GM11168 (cell line): Measurements from ENCODE around the gene COMMD4.

ENCODE experiments used
- in situ Hi-C: fragments of 300-500 bp; cut with MboI; formaldehyde crosslinking; loops from one replicate; pipeline ENCODE4 v1.12.0; 2022; ENCODE audit warnings: low sequenced_read_pairs; ENCODE audit not compliant: unreplicated experiment

The COMMD4 gene

DNA sequence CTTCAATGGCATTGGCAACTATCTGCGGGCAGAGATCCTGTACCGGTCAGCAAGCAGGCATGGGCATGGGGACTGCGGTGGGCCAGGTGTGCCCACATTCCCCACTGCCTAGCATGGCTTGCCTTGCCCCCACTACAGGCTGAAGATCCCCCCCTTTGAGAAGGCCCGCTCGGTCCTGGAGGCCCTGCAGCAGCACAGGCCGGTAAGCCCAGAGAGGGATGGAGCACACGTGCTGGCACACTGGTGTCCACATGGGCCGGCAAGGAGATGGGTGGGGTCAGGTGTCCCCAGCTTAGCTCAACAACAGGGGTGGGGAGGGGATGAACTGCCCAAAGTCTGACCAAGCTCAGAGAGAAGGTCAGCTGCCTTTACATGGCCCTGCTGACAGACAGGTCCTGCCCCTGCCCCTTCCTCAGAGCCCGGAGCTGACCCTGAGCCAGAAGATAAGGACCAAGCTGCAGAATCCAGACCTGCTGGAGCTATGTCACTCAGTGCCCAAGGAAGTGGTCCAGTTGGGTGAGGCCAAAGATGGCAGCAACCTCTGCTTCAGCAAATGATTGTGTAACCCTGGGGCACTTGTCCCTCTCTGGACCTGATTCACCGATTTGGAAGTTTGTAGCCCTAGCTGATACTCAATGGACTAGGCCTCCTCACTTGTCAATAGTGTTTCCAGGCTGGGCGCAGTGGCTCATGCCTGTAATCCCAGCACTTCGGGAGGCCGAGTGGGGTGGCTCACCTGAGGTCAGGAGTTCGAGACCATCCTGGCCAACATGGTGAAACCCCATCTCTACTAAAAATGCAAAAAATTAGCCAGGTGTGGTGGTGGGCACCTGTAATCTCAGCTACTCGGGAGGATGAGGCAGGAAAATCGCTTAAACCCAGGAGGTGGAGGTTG lies 16.6 kb downstream of the COMMD4 start:
- in situ Hi-C loops, result no loop called here

DNA sequence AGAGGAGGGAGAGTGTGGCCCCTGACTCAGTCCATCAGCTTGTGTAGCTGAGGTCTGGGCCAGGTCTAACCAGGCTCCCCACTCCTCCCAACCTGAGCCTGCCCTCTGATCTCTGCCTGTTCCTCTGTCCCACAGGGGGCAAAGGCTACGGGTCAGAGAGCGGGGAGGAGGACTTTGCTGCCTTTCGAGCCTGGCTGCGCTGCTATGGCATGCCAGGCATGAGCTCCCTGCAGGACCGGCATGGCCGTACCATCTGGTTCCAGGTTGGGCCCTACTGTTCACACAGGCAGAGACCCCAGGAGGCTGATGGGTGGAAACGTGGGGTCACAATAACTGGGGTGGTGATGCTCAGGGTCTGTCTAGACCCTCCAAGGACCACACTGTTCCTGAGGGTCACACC lies 17.7 kb downstream of the COMMD4 start:
- in situ Hi-C loops, result no loop called here

DNA sequence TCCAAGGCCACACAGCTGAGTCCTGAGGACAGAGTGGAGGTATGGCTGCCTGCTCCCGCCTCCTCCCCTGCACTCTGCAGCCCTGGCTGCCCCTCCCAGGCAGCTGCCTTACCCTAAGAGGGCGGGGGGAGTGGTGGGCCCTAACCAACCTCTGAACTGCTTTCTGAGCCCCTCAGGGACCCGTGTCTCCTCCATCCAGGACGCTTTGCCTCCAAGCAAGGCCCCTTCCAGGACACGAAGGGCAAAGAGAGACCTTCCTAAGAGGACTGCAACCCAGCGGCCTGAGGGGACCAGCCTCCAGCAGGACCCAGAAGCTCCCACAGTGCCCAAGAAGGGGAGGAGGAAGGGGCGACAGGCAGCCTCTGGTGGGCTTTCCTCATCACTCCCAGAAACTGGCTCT lies 18.6 kb downstream of the COMMD4 start:
- in situ Hi-C loops, result no loop called here

DNA sequence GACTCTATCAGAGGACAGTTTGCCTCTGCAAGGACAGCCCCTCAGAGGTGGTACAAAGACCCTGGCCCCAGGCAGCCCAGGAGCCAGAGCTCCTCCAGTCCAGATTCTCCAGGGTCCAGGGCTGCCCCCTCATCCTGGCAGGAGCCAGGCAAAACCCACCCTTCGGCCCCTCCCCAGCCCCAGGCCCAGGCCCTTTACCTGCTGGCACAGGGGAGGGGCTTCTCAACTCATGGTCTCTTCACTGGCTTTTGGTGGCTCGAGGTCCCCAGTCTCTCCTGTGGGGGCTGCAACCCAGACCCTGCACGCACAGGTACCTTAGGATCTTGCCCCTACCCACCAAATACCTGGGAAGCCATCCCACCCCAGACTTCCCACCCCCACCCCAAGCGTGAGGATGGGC lies 19.5 kb downstream of the COMMD4 start:
- in situ Hi-C loops, result no loop called here

DNA sequence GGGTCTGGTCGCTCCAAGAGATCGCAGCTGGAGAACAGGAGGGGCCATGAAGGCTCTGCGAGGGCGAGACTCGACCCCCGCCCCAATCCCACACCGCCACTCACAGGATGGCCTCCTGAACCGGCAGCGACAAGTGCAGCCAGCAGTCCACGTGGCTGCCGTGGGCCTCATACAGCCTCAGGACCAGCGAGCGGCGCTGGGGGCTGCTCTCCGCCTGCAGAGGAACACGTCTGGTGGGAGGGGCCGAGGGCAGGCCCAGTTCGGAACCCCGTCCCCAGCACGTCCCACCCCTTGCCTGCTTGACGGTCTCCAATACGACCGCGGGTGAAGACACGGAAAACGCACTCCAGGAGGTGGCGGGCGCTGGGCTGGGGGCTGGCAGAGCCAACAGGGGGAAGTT lies 20.1 kb downstream of the COMMD4 start:
- in situ Hi-C loops, result no loop called here

DNA sequence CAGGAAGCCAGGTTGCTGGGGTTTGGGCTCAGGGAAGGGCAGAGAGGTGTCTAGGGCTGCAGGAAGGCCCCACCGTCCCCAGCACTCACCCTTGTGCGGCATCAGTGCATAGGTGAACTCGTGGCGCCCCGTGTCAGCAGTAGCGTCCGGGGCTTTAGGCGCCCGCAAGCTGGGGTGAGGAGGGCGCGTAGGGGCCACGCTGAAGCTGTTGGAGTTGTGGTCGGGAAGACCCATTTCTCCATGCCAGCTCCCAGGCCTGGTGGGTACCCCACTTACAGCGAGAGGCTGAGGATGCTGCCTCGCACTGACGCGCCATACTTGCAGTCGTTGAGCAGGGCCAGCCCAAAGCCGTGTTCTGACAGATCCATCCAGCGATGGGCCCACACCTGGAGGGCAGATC lies 20.7 kb downstream of the COMMD4 start:
- in situ Hi-C loops, result no loop called here

DNA sequence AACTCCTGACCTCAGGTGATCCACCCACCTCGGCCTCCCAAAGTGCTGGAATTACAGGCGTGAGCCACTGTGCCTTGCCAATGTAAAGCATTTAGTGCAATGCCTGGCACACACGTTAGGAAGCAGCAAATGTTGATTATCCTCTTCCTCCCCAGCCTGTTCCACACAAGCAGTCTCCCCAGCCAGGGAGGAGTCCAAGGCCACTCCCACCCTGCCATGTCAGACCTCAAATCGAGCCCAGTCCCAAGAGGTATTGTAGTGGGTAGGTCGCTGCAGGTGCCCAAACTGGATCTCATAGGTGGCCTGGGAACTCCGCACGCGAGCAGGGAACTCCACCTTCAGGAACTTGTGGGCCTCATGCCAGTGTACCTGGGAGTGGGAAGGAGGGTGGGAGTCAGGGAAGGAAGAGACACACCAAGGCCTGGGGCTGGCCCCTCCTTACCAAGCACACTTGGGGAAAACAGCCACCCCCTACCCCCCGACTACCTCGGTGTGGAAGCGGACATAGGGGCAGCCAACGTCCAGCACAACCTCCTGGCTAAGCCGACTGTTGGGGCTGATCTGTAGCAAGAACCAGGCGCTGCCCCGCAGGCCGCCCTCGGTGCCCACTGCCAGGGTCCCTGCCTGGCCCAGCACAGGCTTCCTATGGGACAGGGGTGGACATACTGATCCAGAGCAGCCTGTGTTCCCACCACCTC lies 22.3 kb downstream of the COMMD4 start:
- in situ Hi-C loops, result no loop called here

DNA sequence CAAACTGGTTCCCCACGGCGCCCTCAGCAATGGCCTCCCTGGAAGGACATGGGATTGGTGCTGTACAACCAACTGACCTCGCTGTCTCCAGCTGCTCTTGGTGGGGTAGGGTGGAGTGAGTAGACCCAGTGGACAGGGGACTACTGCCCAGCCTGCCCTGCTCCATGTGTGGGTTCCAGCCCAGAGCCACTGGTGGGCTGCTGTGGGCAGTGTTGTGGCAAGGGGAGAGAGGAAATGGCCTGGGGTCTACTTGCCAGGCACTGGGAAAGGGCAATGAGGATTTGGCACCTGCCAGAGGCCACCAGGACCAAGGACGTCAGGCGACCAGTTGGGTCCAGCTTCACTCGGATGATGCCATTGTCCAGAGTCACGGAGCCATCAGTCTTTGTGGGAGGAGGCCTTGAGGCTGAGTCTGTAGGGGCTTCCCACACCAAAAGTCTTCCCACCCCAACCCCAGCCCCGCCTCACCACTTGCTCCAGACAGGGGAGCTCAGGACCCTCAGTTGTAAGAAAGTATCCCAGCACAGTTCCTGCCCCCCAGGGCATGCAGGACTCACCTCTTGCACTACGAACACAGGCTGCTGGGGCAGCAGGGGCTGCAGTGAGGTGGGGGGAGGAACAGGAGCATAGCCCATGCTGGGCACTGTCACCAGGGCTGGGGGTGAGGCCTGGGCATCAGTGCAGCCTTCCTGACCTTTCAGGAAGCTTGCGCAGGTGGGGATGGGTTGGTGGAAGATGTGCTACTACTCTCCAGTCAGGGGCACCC lies 23.1 kb downstream of the COMMD4 start:
- in situ Hi-C loops, result no loop called here

DNA sequence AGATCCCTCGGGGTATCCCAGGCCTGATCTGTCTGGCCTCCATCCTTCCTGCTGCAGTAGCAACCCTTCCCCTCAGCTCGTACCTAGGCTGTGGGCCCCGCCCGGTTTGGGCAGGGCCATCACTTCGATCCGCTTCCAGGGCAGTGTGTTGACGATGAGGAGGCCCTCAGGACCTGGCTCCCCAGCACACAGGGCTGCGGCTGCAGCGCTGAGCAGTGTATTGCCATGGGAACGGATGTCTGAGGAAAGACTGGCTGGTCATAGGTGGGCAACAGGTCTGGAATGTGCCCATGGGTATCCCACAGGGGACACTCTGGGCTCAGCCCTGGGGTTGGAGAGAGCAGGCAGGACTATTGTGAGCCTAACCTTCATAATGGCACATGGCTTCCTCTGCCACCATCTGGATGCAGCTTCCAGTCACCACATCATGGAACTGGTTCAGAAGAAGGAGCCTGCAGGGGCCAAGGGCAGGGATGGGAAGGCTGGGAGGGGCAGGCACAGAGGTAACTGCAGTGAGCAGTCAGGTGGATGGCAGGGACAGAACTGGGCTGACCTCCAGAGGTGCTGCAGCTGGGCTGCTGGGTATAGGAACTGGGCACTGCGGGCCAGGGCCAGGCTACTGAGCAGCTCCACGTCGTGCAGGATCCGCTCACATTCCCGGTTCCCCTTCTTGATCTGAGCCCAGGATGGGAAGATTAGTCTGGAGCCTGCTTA lies 23.8 kb downstream of the COMMD4 start:
- in situ Hi-C loops, result no loop called here

DNA sequence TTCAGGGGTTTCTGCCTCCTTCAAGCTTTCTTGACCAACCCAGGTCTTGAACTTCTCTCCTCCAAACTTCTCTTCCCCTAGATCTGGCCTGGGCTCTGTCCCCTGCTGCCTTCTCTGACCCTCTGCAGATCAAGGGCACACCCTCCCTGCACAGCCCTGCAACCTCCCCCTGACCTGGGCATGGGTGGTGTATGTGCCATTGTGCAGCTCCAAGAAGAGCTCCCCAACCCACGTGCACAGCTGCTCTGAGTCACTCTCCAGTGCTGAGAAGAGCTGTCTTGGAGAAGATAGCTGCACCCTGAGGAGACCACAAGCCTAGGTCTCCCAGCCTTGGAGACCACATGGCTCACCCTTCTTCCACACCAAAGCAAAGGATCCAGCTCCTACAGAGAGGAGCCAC lies 24.5 kb downstream of the COMMD4 start:
- in situ Hi-C loops, result no loop called here

DNA sequence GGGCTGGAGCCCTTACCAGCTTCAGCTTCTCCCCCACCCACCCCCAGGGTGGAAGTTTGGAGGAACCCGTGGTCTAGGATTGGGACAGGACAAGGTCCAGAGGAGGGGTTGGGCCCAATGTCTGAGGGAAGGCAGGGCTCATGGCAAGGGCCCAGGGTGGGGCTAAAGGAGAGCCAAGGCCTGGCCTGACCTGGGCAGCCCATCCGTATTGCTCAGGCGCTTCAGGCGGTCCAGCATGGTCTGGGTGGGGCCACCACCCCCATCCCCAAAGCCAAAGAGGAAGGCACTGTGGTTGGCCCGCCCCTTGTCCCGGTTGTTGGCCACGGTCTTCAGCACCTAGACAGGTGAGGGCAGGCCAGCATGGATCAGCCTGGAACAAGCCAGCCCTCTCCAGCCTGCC lies 25.0 kb downstream of the COMMD4 start:
- in situ Hi-C loops, result no loop called here

DNA sequence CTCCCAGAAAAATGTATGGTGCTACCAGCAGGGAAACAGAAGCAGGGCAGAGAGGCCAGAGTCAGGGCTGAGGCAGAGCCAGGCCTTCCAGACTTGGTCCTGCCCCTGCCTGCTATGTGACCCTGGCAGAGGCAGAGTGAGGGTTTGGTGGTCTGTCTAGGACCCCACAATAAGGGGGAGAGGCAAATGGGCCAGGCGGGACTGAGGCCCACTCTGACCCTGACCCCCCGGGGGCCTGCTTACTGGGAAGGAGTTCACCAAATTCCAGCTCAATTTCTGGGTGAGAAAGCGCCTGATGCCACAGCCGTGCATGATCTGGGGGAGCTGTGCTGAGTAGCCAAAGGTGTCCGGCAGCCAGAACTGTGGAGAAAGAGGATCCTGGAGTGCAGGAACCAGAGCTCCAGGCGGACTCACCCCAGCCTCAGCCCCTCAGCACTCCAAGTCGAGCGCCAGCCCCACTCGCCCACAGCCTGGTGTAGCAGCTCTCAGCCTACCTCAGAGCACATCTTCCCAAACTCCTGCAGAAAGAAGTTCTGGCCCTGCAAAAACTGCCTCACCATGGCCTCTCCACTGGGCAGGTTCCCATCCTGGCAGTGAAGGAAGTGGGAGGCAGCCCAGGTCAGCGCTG lies 25.6 kb downstream of the COMMD4 start:
- in situ Hi-C loops, result no loop called here

DNA sequence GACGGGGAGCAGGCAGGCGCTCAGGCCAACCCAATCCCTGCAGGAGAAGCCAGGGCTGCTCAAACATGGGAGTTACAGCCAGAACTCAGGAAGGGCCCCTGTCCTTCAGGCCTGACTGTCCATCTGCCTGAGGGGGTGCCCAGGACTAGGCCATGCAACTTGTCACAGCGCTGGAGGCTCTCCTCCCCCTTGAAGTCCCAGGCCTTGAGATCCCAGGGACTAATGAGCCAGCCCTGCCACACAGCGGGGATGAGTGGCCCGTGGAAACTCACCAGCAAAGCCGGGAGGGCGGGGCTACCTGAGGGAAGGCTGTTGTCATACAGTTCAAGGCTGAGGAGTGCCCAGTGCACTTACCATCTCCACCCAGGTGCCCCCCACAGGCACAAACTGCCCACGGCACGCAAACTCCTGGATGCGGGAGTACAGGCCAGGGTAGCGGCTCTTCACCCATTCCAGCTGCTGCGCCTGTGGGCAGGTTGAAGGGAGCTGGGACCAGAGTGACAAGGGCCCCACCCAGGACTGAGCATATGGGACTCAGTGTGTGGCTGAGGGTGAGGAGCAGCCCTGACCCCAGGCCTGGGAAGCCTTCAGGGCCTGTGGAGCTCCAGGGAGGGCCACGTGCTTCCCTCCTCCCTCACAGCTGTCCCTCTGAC lies 26.3 kb downstream of the COMMD4 start:
- in situ Hi-C loops, result no loop called here

DNA sequence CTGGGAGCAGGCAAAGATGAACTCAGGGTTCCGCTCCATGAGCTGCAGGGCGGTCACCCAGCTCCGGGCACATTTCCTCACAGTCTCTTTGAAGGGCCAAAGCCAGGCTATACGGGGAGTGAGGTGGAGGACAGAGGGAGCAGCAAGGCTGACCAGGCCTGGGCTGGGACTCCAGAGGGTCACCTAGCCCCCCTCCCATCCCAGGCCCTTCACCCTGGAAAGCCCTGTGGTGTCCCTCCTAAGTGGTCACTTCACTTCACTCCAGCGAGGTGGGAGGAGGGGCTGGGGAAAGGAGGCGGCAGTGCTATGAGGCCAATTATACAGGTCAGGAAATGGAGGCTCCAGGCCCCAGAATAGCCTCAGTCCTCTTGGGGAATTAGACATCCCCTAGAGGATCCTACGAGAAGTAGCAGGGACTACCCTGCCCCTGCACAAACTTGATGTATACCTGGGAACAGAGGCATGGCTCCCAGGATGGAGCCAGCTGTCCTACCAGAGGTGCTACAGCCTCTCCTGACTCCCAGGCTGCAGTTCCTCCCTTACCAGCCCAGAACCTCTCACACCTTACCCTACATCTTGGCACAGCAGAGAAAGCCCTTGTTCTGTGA lies 26.9 kb downstream of the COMMD4 start:
- in situ Hi-C loops, result no loop called here

DNA sequence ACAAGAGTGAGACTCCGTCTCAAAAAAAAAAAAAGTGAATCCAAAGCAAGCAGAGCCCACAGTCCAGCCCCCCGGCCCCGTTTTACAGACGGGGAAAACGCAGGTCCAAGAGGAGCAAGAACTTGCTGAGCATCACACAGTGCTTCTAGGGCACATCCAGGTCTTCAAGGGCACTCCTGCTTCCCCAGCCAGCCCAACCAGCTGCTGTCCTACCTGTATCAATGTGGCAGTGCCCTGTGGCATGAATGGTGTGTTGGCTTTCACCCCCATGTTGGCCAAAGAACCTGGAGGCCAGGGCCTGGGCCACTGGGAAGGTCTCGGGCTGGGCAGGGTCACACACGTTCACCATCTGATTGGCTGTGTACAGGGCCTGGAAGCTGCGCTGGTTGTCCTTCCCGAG lies 27.9 kb downstream of the COMMD4 start:
- in situ Hi-C loops, result no loop called here

DNA sequence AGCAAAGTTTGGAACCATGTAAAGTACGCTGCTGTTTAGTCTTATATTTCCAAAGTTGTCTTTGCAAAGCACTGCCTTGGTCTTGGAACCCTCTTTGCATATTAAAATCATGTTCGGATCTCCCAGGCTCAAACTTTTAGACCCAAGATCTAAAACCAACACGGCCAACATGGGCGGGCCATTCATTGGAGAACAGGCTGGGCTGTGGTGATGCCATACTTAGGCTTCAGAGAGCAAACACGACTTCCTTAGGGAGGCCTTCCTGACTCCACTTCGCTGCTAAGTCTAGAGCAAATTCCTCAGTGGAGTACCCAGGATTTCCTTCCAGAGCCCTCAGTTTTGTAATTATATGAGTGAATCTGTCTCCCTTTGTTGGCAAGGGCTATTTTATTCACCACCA lies 29.0 kb downstream of the COMMD4 start:
- in situ Hi-C loops, result no loop called here

DNA sequence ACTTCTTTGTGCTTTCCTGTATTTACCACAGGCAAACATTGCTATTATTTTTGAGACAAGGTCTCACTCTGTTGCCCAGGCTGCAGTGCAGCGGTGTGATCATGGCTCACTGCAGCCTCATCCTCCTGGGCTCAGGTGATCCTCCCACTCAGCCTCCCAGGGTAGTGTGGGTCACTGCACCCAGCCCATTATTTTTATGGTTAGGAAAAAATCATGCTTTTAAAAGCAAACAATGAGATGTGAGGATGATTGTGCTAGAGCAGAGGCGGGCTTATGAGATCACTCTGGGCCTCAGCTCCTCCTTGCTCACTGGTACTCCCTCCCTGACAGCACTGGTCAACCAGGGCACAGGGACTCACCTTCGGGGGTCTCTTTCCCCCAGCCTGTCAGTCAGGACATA lies 30.3 kb downstream of the COMMD4 start:
- in situ Hi-C loops, result no loop called here

DNA sequence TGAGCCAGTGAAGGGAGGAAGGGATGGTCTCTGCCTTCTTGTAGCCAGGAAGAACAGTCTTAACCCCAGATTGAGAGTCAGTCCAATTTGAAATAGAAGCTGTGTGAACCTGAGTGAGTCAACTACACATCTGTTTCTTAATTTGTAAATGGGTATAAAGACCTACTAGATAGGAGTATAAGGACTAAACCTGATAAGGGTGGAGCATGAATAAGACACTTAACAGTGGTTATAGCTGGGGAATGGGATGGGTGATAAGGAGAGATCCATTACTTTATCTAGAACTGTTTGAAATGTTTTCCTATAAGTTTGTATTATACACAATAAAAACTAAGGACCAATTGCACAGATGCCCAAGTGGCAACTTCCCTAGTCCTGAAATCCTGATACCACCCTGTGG lies 31.1 kb downstream of the COMMD4 start:
- in situ Hi-C loops, result no loop called here

DNA sequence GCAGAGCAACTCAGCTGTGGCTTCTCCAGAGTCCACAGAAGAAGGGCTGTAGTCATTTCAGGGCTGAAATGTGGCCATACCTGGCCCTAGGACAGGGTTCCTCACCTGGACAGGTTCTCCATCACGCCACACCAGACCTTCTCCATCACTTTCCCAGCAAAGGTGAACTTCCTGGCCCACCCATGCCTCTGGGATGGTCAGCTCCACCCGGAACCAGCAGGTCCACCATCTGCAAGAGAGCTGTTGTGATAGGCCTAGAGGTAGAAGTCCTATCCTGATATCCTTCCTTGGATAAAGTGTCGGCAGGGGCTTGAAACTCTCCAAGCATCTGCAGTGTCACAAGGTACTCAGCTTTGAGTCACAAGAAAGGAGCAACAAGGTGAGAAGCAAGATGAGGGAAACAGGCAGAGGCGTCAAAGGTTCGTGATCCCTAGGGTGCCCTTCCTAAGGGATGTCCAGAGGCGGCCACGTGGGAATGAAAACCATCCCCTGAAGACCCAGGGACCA lies 31.6 kb downstream of the COMMD4 start:
- in situ Hi-C loops, result no loop called here
